Raji (cell line): ENCODE data around the gene BCL2A1.

Source experiments
- POLR2A ChIP-seq: IDR thresholded peaks from 2 replicates; pipeline ENCODE4 v1.6.1; 2011; ENCODE audit warnings: low read depth, low read length, control low read depth; ENCODE audit not compliant: insufficient read depth

BCL2A1 gene

GRCh38 chr15:79947009-79947408, 24.0 kb downstream of the BCL2A1 start:
- TF ChIP-seq POLR2A: no peak

DNA sequence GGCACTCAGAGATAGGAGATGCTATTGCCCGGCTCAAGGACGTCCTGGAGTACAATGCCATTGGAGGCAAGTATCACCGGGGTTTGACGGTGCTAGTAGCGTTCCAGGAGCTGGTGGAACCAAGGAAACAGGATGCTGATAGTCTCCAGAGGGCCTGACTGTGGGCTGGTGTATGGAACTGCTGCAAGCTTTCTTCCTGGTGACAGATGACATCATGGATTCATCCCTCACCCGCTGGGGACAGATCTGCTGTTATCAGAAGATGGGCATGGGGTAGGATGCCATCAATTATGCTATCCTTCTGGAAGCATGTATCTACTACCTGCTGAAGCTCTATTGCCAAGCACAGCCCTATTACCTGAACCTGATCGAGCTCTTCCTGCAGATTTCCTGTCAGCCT, 26.4 kb downstream of the BCL2A1 start:
- TF ChIP-seq POLR2A: no peak

DNA sequence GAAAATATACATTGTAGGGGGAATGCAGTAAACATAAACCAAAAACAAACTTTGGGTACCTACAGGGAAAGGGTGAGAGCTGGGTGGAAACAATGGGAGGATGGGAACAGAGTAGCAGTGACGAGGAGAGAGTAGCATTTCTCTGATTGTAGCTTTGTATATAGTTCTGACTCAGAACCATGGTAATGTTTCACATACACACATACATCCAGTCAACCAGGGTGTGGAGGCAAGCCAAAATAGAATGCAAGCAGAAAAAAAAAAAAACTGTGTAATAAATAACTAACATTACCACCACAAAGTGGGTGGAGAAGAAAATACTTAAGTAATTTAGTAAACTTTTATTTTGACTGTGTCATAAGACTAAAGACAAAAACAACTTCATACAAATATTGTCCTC, 27.2 kb downstream of the BCL2A1 start:
- TF ChIP-seq POLR2A: no peak

DNA sequence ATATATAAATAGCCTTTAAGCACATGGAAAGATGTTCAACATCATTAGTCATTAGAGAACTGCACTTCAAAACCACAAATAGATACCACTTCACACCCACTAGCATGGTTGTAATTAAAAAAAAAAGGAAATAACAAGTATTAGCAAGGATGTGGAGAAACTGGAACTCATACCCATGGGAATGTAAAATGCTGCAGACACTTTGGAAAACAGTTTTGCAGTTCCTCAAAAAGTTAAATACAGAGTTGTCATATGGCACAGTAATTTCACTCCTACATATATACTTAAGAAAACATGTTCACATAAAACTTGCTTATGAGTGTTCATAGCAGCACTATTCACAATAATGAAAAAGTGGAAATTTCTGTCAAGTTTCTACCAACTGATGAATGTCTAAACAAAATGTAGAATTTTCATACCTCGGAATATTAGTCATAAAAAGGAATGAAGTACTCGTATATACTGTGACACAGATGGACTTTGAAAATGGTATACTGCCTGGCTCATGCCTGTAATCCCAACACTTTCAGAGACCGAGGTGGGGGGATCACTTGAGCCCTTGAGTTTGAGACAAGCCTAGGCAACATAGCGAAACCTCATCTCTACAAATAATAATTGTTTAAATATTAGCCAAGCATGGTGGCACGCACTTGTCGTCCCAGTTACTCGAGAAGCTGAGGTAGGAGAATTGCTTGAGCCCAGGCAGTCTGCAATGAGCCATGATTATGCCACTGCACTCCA, 28.1 kb downstream of the BCL2A1 start:
- no peak for TF ChIP-seq POLR2A

DNA sequence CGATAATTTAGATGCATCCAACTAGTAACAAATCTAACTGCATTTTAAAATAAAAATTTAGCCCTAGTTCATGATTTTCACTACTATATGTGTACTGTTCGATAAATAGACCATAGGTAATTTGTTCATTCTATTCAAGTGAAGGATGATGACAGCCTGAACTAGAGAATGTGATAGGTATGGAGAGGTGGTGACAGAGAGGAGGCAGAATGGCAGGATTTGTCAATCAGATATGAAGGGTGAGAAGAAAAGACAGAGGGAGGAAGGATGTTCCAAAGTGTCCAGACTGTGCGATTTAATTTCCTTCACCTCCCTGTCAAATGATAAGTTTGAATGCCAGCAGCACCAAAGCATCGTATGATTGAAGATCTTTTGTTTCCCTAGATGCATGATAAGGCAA, 31.6 kb downstream of the BCL2A1 start:
- TF ChIP-seq POLR2A: no peak

DNA sequence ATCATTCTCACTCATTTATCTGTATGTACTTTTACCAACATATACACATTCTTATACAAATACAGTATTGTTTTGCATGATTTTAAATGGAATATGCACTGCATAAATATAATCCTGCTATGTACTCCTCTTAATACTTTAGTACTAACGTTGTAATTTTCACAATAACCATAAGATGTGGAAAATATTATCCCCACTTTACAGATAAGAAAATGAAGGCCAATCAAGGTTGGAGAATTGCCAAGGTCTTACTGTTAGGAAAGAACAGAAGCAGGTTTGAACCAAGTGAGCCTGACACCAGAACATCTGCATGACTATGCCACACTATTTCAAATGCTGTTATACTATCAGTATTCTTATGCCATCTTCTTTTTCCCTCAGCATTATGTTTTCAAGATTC, 32.9 kb downstream of the BCL2A1 start:
- no peak for TF ChIP-seq POLR2A

DNA sequence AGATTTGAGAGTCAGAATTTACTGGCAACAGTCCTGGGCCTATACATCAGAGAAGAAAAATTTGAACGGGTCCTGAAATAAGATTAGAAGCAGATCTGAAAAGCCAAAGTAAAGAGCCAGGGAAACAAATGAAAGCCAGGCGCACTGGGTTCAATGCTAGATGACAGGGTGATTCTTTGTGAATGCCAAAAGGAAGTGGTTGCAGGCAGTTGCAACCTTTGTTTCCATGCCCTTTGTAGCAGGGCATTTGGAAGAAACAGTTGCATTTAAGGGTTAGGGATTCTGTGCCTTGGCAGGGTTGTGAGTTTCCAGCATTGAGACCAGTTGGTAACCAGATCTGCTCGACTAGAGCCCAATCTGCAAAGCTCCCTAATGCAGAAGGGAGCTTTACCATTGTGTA, 37.8 kb downstream of the BCL2A1 start:
- no peak for TF ChIP-seq POLR2A

- no peak for TF ChIP-seq POLR2A
Measured at GRCh38 chr15:79932447-79932846, 38.5 kb downstream of the BCL2A1 start.

- no peak for TF ChIP-seq POLR2A
Measured at GRCh38 chr15:79930516-79930915, 40.5 kb downstream of the BCL2A1 start.

DNA sequence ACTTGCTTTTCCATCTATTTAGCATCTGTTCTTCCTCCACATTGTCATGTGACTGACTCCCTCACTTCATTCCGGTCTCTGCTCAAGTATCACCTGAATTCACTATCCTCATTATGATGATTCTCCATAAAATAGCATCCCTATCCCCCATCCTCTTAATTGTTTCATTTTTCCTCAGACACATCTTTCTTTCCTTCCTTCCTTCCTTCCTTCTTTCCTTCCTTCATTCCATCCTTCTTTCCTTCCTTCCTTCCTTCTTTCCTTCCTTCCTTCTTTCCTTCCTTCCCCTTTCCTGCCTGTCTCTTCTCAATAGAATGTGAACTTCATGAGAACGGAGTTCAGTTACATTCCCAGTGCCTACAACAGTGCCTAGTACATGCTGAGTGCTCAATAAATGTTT, 41.6 kb downstream of the BCL2A1 start:
- no peak for TF ChIP-seq POLR2A

- no peak for TF ChIP-seq POLR2A
Measured at GRCh38 chr15:79924379-79924778, 46.6 kb downstream of the BCL2A1 start.

DNA sequence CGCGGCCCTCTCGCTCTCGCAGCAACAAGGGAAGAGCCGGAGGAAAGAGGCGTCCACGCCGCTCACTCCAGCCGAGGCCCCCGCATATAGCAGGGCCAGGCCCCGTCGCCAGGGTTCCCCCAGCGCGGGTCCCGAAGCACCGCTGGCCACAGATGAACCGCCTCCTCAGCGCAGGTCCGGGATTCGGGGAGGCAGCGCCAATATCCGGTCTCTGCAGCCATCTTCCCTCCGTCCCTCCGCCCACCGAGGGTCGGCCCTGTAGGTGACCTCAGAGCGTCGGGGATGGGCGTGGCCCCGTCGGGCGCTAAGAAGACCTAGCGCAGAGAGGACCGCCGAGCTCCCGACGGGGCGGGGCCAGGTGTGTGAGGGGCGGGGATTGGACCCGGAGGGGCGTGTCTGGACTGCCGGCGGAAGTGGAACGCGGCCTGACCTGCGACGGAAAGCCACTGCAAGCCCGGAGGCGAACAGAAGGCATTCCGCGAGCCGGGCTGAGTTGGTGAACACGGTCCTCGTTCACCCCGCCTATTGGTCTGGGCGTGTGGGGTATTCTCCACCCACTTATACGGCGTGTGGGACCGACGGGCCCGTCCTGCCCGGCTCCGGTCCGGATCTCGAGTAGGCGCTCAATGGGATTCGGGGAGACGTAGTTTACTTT, 47.4 kb downstream of the BCL2A1 start:
- TF ChIP-seq POLR2A: peak; percentile 94

DNA sequence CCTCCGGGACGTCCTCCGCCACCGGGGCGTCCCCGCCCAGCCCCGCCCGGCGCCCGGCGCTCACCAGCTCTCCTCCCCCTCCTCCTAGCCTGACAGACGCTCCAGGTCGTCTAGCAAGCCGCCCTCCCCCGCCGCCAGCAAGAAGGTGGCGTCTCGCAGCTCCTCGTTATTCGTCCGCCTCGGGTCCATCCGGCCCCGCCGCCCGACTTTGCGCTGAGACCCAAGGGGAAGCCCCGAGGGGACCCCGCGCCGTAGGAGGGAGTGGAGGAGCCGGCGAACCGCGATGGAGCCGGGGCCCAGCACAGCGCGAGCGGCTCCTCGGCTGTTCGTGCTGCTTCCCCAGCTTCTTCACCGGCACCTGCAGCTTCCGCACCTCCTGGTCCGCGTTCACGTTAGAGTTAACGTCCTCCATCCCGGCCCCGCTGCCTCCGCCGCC, 47.9 kb downstream of the BCL2A1 start:
- no peak for TF ChIP-seq POLR2A

GRCh38 chr15:79922512-79923078, 48.4 kb downstream of the BCL2A1 start:
- no peak for TF ChIP-seq POLR2A

GRCh38 chr15:79919749-79920511, 51.1 kb downstream of the BCL2A1 start:
- TF ChIP-seq POLR2A: no peak

GRCh38 chr15:79919090-79919748, 51.8 kb downstream of the BCL2A1 start:
- TF ChIP-seq POLR2A: no peak

DNA sequence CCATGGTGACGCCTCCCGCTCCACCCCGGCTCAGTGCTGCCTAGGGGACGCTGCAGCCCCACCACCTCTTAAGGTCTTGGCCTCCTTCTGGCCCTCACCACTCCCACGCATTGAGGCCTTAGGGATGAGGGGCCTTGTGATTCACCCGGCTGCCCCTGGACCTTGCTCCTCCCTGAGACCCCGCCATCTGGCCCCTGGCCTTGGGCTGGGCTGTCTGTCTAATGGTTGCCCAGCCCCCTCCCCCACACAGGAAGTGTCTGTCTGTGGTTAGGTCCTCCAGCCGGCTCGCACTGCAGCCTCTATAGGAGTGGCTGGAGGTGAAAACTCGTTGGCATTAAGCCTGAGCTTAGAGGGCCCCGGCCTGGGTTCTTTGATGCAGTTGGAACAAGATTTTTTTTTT, 52.7 kb downstream of the BCL2A1 start:
- no peak for TF ChIP-seq POLR2A
